Gastrocnemius medialis (tissue), 4 donors: ENCODE measurements around the gene IDH1. TPM values are rescaled to one million over a fixed set of nuclear protein-coding genes. Genes with fewer than 3 reads are reported as not detected.

Experiments
- ATAC-seq, 2 donors: fragments of 150-250 bp; one replicate each; pipeline ENCODE4 v1.9.1; 2016
- DNase-seq, 2 donors: peaks; one replicate each; pipeline ENCODE4 v3.0.0-alpha.2; 2019
- H3K27ac ChIP-seq, 4 donors: fragments of 200-600 bp; sonication (generic); 1 replicate in 1 of 4; 2 replicates in 3 of 4; pipeline ENCODE4 v1.5.1; 2016 to 2018; ENCODE audit warnings: mild to moderate bottlenecking in 2 of 4, moderate library complexity in 1 of 4
- H3K27me3 ChIP-seq, 3 donors: fragments of 200-600 bp; sonication (generic) in 2 of 3; 1 replicate in 1 of 3; 2 replicates in 2 of 3; pipeline versions ENCODE4 v1.5.1 to v1.6.0; 2016 to 2019; ENCODE audit warnings: mild to moderate bottlenecking in 1 of 3, moderate library complexity in 1 of 3
- H3K36me3 ChIP-seq, 2 donors: fragments of 200-600 bp; sonication (generic) in 1 of 2; one replicate each; pipeline ENCODE4 v1.5.1; 2017 to 2018
- H3K4me1 ChIP-seq, 2 donors: fragments of 200-600 bp; sonication (generic) in 1 of 2; one replicate each; pipeline ENCODE4 v1.5.1; 2016 to 2017; ENCODE audit warnings: mild to moderate bottlenecking in 2 of 2
- H3K4me3 ChIP-seq, 4 donors: fragments of 200-600 bp; sonication (generic) in 3 of 4; 1 replicate in 1 of 4; 2 replicates in 3 of 4; pipeline ENCODE4 v1.5.1; 2016 to 2019; ENCODE audit warnings: mild to moderate bottlenecking in 2 of 4
- H3K9me3 ChIP-seq, 3 donors: fragments of 200-600 bp; sonication (generic) in 2 of 3; 1 replicate in 1 of 3; 2 replicates in 2 of 3; pipeline ENCODE4 v1.5.1; 2016 to 2019
- CTCF ChIP-seq, 5 experiments: fragments of 450-650 bp in 3 of 5; fragments of 200-600 bp in 2 of 5; sonication (generic) in 2 of 5; IDR thresholded peaks in 4 of 5; conservative IDR thresholded peaks in 1 of 5; 1 replicate in 4 of 5; 2 replicates in 1 of 5; pipeline ENCODE4 v1.5.1; 2016 to 2019; ENCODE audit warnings: antibody characterized with exemption in 5 of 5, mild to moderate bottlenecking in 3 of 5, moderate library complexity in 3 of 5
- POLR2A ChIP-seq, 2 donors: fragments of 450-650 bp; IDR thresholded peaks; one replicate each; pipeline ENCODE4 v1.6.1; 2017; ENCODE audit warnings: antibody characterized with exemption in 2 of 2, mild to moderate bottlenecking in 2 of 2, moderate library complexity in 2 of 2
- in situ Hi-C, 4 donors: fragments of 200-750 bp; cut with MboI; loops; one replicate each; pipeline versions ENCODE4 v1.15.0 to v1.8.0; 2017; ENCODE audit warnings: low sequenced_read_pairs in 4 of 4
- intact Hi-C: fragments of 100-400 bp; cut with DNase I; formaldehyde crosslinking; loops from one replicate; pipeline ENCODE4 v1.15.1; 2023; ENCODE audit warnings: low total_unique reads
- total RNA-seq, 4 donors: library from RNA; depleted of rRNA; stranded (reverse); fragments of >200 nt; gene quantifications; one replicate each; pipeline versions ENCODE4 v1.1.0 to v1.2.3, GENCODE V29; 2016

IDH1 gene
- total RNA-seq, 4 donors from 2014 or later, result 11.2 to 39.0 (median 15.0) TPM

- H3K9me3 ChIP-seq, result no peaks in the 10 kb centered on the region
- ATAC-seq, result no peak
- H3K4me1 ChIP-seq, result no peaks in the 10 kb centered on the region
- TF ChIP-seq POLR2A (IDR thresholded peaks at IDR 0.05), result no peak
- TF ChIP-seq CTCF (IDR thresholded peaks at IDR 0.05 in 4 of 5, conservative IDR thresholded peaks at IDR 0.05 in 1 of 5), result no peak
- H3K27ac ChIP-seq, result no peak overlapping the region
- in situ Hi-C loops (no loop called here), intact Hi-C loops (no loop called here)
- H3K4me3 ChIP-seq, result no peak overlapping the region
- DNase-seq, result no peak
- H3K27me3 ChIP-seq, result no peaks in the 10 kb centered on the region
- peaks cover 0 to 78% of the 10 kb centered on the region in 2 donors for H3K36me3 ChIP-seq
These were observed 10.4 kb downstream of the IDH1 start for GRCh38 chr2:208244422-208244821.

- H3K36me3 ChIP-seq, result peaks cover 4 to 76% of the 10 kb centered on the region in 2 donors
- in situ Hi-C loops, result no loop called here
- intact Hi-C loops, result no loop called here
These were observed 14.2 kb downstream of the IDH1 start for GRCh38 chr2:208240619-208241209.

GRCh38 chr2:208239770-208240493 is 14.9 kb downstream of the IDH1 start:
- no peaks in the 10 kb centered on the region for H3K4me1 ChIP-seq
- H3K9me3 ChIP-seq, result no peaks in the 10 kb centered on the region
- intact Hi-C loops, result no loop called here
- in situ Hi-C loops, result no loop called here
- H3K27me3 ChIP-seq, result no peaks in the 10 kb centered on the region
- H3K4me3 ChIP-seq, result no peak overlapping the region
- TF ChIP-seq POLR2A (IDR thresholded peaks at IDR 0.05) (no peak), CTCF (IDR thresholded peaks at IDR 0.05 in 4 of 5, conservative IDR thresholded peaks at IDR 0.05 in 1 of 5) (no peak)
- no peak overlapping the region for H3K27ac ChIP-seq
- no peak for DNase-seq
- ATAC-seq, result no peak
- peaks cover 4 to 72% of the 10 kb centered on the region in 2 donors for H3K36me3 ChIP-seq

More at GRCh38 chr2:208240619-208241209, 14.2 kb downstream of the IDH1 start:
- Histone ChIP-seq H3K27me3 (no peaks in the 10 kb centered on the region), H3K4me3 (no peak overlapping the region), H3K27ac (no peak overlapping the region), H3K4me1 (no peaks in the 10 kb centered on the region), H3K9me3 (no peaks in the 10 kb centered on the region)
- ATAC-seq, result no peak
- TF ChIP-seq CTCF (IDR thresholded peaks at IDR 0.05 in 4 of 5, conservative IDR thresholded peaks at IDR 0.05 in 1 of 5), result no peak
- no peak for TF ChIP-seq POLR2A (IDR thresholded peaks at IDR 0.05)
- DNase-seq, result no peak

- H3K4me1 ChIP-seq, result no peaks in the 10 kb centered on the region
- no peak for ATAC-seq
- intact Hi-C loops, result no loop called here
- no peak for DNase-seq
- H3K9me3 ChIP-seq, result no peaks in the 10 kb centered on the region
- H3K4me3 ChIP-seq, result no peak overlapping the region
- H3K27me3 ChIP-seq, result no peaks in the 10 kb centered on the region
- no peak for TF ChIP-seq CTCF (IDR thresholded peaks at IDR 0.05 in 4 of 5, conservative IDR thresholded peaks at IDR 0.05 in 1 of 5)
- no peak for TF ChIP-seq POLR2A (IDR thresholded peaks at IDR 0.05)
- H3K36me3 ChIP-seq, result peaks cover 4 to 41% of the 10 kb centered on the region in 2 donors
- in situ Hi-C loops, result no loop called here
- no peak overlapping the region for H3K27ac ChIP-seq
These were observed 19.0 kb downstream of the IDH1 start for GRCh38 chr2:208235860-208236259.
